B cell (primary cell): ENCODE data around the gene KRT33B. TPM values are rescaled to one million over a fixed set of nuclear protein-coding genes. Genes with fewer than 3 reads are reported as not detected.

Experiments
- ATAC-seq: fragments of 200-7000 bp; cut with Tn5 transposase; one replicate; pipeline ENCODE4 v1.10.0; 2021; ENCODE audit warnings: low read depth, mild to moderate bottlenecking, moderate number of reproducible peaks, moderate library complexity
- CTCF ChIA-PET: fragments of 350-600 bp; sonication (Branson Sonifier 250); formaldehyde crosslinking; loops from one replicate; lab custom pipeline; 2021; ENCODE audit warnings: antibody characterized with exemption, inconsistent platforms; lab: Charles Lee
- POLR2A ChIA-PET: fragments of 350-600 bp; sonication (Branson Sonifier 250); formaldehyde crosslinking; loops from one replicate; lab custom pipeline; 2021; ENCODE audit warnings: antibody characterized with exemption; lab: Charles Lee
- DNase-seq: peaks from one replicate; pipeline ENCODE4 v3.0.0; 2013
- H2AFZ ChIP-seq: 2 replicates; pipeline ENCODE4 v1.6.1; 2012; ENCODE audit warnings: mild to moderate bottlenecking, low read depth, low read length; ENCODE audit not compliant: insufficient read depth, poor library complexity, severe bottlenecking
- H3K27ac ChIP-seq, 2 donors: 1 replicate in 1 of 2; 2 replicates in 1 of 2; pipeline ENCODE4 v1.5.1; 2012 to 2013; ENCODE audit warnings: low read length in 2 of 2, mild to moderate bottlenecking in 2 of 2, moderate library complexity in 1 of 2
- H3K27me3 ChIP-seq, 4 experiments: fragments of 200-600 bp in 1 of 4; sonication (generic) in 1 of 4; replicated peaks in 1 of 4; 1 replicate in 2 of 4; 2 replicates in 2 of 4; pipeline versions ENCODE4 v1.6.1 to v1.7.0; 2013 to 2016; ENCODE audit warnings: low read length in 3 of 4, mild to moderate bottlenecking in 2 of 4, mixed read lengths in 1 of 4, moderate library complexity in 1 of 4; ENCODE audit not compliant: insufficient read depth in 4 of 4, control insufficient read depth in 3 of 4; ENCODE audit errors: control extremely low read depth in 1 of 4
- H3K36me3 ChIP-seq, 2 experiments: replicated peaks in 1 of 2; 1 replicate in 1 of 2; 2 replicates in 1 of 2; pipeline versions ENCODE4 v1.6.1 to v1.7.1; 2013; ENCODE audit warnings: low read length in 1 of 2; ENCODE audit not compliant: insufficient read depth in 2 of 2, control insufficient read depth in 1 of 2; ENCODE audit errors: control extremely low read depth in 1 of 2, extremely low read depth in 1 of 2
- H3K4me1 ChIP-seq, 2 donors: fragments of 200-600 bp in 1 of 2; sonication (generic) in 1 of 2; 1 replicate in 1 of 2; 2 replicates in 1 of 2; pipeline versions ENCODE4 v1.5.1 to v1.6.1; 2013 to 2017; ENCODE audit warnings: low read length in 2 of 2; ENCODE audit not compliant: control insufficient read depth in 2 of 2, insufficient read depth in 2 of 2
- H3K4me2 ChIP-seq: replicated peaks from 2 replicates; pipeline ENCODE3; 2012; ENCODE audit warnings: mild to moderate bottlenecking, low read depth, low read length; ENCODE audit not compliant: poor library complexity, severe bottlenecking
- H3K4me3 ChIP-seq, 5 experiments: fragments of 200-600 bp in 1 of 5; sonication (generic) in 1 of 5; 1 replicate in 3 of 5; 2 replicates in 2 of 5; pipeline versions ENCODE4 v1.5.1 to v1.7.0; 2011 to 2016; ENCODE audit warnings: low read length in 4 of 5, mild to moderate bottlenecking in 4 of 5, low read depth in 2 of 5, control low read depth in 1 of 5, moderate library complexity in 1 of 5; ENCODE audit not compliant: insufficient read depth in 1 of 5; ENCODE audit errors: control extremely low read depth in 1 of 5, extremely low read depth in 1 of 5
- H3K79me2 ChIP-seq: fragments of 200-600 bp; sonication (generic); one replicate; pipeline ENCODE4 v1.6.0; 2016; ENCODE audit warnings: low read length; ENCODE audit not compliant: control insufficient read depth, insufficient read depth
- H3K9ac ChIP-seq: fragments of 200-600 bp; sonication (generic); 2 replicates; pipeline ENCODE4 v1.6.1; 2017; ENCODE audit warnings: mild to moderate bottlenecking, low read length, moderate library complexity
- H3K9me3 ChIP-seq, 3 donors: one replicate each; pipeline versions ENCODE4 v1.6.1 to v1.7.1; 2013; ENCODE audit warnings: low read length in 2 of 3; ENCODE audit not compliant: control insufficient read depth in 2 of 3, insufficient read depth in 1 of 3; ENCODE audit errors: control extremely low read depth in 1 of 3
- H4K20me1 ChIP-seq: 2 replicates; pipeline ENCODE4 v1.6.0; 2012; ENCODE audit warnings: mild to moderate bottlenecking, low read length; ENCODE audit not compliant: insufficient read depth, control insufficient read depth, poor library complexity, severe bottlenecking
- H3K27ac Mint-ChIP-seq: one replicate; pipeline ENCODE4 v1.8.0; 2021; ENCODE audit warnings: mixed read lengths
- H3K27me3 Mint-ChIP-seq: one replicate; pipeline ENCODE4 v1.8.0; 2021; ENCODE audit warnings: mixed read lengths
- H3K4me1 Mint-ChIP-seq: one replicate; pipeline ENCODE4 v1.8.0; 2021; ENCODE audit warnings: mixed read lengths
- H3K4me3 Mint-ChIP-seq: one replicate; pipeline ENCODE4 v1.8.0; 2021; ENCODE audit warnings: mixed read lengths
- H3K9me3 Mint-ChIP-seq: one replicate; pipeline ENCODE4 v1.8.0; 2022; ENCODE audit warnings: mixed read lengths; ENCODE audit not compliant: insufficient read depth
- CTCF ChIP-seq: fragments of 200-600 bp; IDR thresholded peaks from one replicate; pipeline ENCODE4 v1.8.0; 2022; ENCODE audit warnings: antibody characterized with exemption, mild to moderate bottlenecking
- EZH2 ChIP-seq: IDR thresholded peaks from 2 replicates; pipeline ENCODE4 v1.6.1; 2012; ENCODE audit warnings: borderline replicate concordance, low read depth, mild to moderate bottlenecking, moderate library complexity, low read length; ENCODE audit not compliant: insufficient read depth, poor library complexity, severe bottlenecking
- WGBS: methylation state at CpG from one replicate; pipeline ENCODE4 v1.1.5; 2013; ENCODE audit warnings: missing lambda C conversion rate; ENCODE audit not compliant: insufficient coverage; 5-methylcytosine and 5-hydroxymethylcytosine counted together
- intact Hi-C: fragments of 100-400 bp; cut with micrococcal nuclease; formaldehyde crosslinking; loops from one replicate; pipeline ENCODE4 v1.10.0; 2022
- polyA plus RNA-seq: library from polyadenylated mRNA; depleted of rRNA; stranded (reverse); fragments of >200 nt; gene quantifications from 2 replicates; pipeline ENCODE4 v1.2.3, GENCODE V29; 2012
- total RNA-seq, 2 donors: library from RNA; stranded (reverse); fragments of 120-200 nt in 1 of 2; gene quantifications; 1 replicate in 1 of 2; 2 replicates in 1 of 2; pipeline versions ENCODE4 v1.2.3 to v1.2.4, GENCODE V29; 2013 to 2022

Gene KRT33B
- total and polyA plus RNA-seq, 2 donors (not counting 1 experiment from before 2014, with no cell fraction given) = not detected

- no peak overlapping the region for H3K9ac ChIP-seq
- H3K4me3 Mint-ChIP-seq = no peak overlapping the region
- H3K4me3 ChIP-seq = no peak overlapping the region
- peaks cover 36% of the 10 kb centered on the region for H3K27me3 Mint-ChIP-seq
- ChIA-PET CTCF (no interaction called here), POLR2A (no interaction called here)
- no peak for TF ChIP-seq CTCF
- TF ChIP-seq EZH2 = no peak
- H3K9me3 ChIP-seq = peaks cover 0 to 15% (median 11%) of the 10 kb centered on the region in 3 donors
- no peaks in the 10 kb centered on the region for H3K4me1 Mint-ChIP-seq
- no peak overlapping the region for H3K4me2 ChIP-seq
- H3K27ac ChIP-seq = no peak overlapping the region
- WGBS = no CpG with 5 or more reads among the region's 4 CpGs
- intact Hi-C loops = no loop called here
- H3K36me3 ChIP-seq = no peaks in the 10 kb centered on the region
- H3K79me2 ChIP-seq = no peaks in the 10 kb centered on the region
- H3K9me3 Mint-ChIP-seq = peaks cover 13% of the 10 kb centered on the region
- no peak for DNase-seq
- peaks cover 0 to 13% (median 3%) of the 10 kb centered on the region in 4 experiments for H3K27me3 ChIP-seq
- no peak for ATAC-seq
- H3K27ac Mint-ChIP-seq = no peak overlapping the region
- no peaks in the 10 kb centered on the region for H4K20me1 ChIP-seq
- no peak overlapping the region for H2AFZ ChIP-seq
- H3K4me1 ChIP-seq = no peaks in the 10 kb centered on the region
Observed at GRCh38 chr17:41387670-41388069, 18.1 kb upstream of the KRT33B start.

GRCh38 chr17:41386227-41386626 is 16.6 kb upstream of the KRT33B start:
- Mint-ChIP-seq H3K4me1 (no peaks in the 10 kb centered on the region), H3K9me3 (peaks cover 13% of the 10 kb centered on the region), H3K27ac (no peak overlapping the region), H3K4me3 (no peak overlapping the region), H3K27me3 (peaks cover 25% of the 10 kb centered on the region)
- Histone ChIP-seq H2AFZ (no peak overlapping the region), H3K4me1 (no peaks in the 10 kb centered on the region), H3K27me3 (peaks cover 0 to 12% (median 3%) of the 10 kb centered on the region in 4 experiments), H3K4me3 (no peak overlapping the region), H4K20me1 (no peaks in the 10 kb centered on the region), H3K36me3 (no peaks in the 10 kb centered on the region), H3K27ac (no peak overlapping the region), H3K9me3 (peaks cover 0 to 15% (median 11%) of the 10 kb centered on the region in 3 donors), H3K9ac (no peak overlapping the region), H3K79me2 (no peaks in the 10 kb centered on the region), H3K4me2 (no peak overlapping the region)
- no peak for TF ChIP-seq CTCF
- TF ChIP-seq EZH2 = no peak
- CTCF ChIA-PET = no interaction called here
- intact Hi-C loops = no loop called here
- WGBS = no CpG with 5 or more reads among the region's 1 CpG
- POLR2A ChIA-PET = no interaction called here
- ATAC-seq = no peak
- DNase-seq = no peak
